Measurements from ENCODE around the gene OR52E4.

DNA sequence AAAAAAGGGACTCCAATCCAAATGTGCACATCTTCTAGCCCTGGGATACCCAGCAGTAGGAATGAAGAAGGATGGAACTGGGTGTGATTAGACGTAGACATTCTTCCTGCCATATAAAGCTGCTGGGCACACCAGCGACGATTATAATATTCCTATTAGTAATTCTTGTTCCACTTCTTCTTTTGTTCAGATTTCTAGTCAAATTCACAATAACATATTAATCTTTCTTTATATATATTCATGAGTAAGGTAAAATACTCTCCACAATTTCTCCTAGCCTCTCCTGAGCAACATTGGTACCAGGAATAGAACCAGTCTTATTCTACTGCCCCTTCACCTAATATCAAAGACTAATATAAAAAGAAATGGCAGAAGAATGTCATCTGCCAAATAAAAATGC, 22.8 kb upstream of the OR52E4 start, which contains the start of gene OR52E8:
- TF ChIP-seq, protein P1, sequence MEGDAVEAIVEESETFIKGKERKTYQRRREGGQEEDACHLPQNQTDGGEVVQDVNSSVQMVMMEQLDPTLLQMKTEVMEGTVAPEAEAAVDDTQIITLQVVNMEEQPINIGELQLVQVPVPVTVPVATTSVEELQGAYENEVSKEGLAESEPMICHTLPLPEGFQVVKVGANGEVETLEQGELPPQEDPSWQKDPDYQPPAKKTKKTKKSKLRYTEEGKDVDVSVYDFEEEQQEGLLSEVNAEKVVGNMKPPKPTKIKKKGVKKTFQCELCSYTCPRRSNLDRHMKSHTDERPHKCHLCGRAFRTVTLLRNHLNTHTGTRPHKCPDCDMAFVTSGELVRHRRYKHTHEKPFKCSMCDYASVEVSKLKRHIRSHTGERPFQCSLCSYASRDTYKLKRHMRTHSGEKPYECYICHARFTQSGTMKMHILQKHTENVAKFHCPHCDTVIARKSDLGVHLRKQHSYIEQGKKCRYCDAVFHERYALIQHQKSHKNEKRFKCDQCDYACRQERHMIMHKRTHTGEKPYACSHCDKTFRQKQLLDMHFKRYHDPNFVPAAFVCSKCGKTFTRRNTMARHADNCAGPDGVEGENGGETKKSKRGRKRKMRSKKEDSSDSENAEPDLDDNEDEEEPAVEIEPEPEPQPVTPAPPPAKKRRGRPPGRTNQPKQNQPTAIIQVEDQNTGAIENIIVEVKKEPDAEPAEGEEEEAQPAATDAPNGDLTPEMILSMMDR (conservative IDR thresholded peaks at IDR 0.05 in 1 of 2, IDR thresholded peaks at IDR 0.05 in 1 of 2; ENCODE audit: low read depth in 1 of 2, low read length in 2 of 2) = no peak
- no peak for TF ChIP-seq EZH2 (IDR thresholded peaks at IDR 0.05; ENCODE audit: low read length, missing control alignments)
